NCI-H2171 (cell line): ENCODE results near the gene MAGIX.

ENCODE experiments used
- DNase-seq: peaks from one replicate; lab custom pipeline; 2025; lab: John Stamatoyannopoulos, UW

The MAGIX gene

DNA sequence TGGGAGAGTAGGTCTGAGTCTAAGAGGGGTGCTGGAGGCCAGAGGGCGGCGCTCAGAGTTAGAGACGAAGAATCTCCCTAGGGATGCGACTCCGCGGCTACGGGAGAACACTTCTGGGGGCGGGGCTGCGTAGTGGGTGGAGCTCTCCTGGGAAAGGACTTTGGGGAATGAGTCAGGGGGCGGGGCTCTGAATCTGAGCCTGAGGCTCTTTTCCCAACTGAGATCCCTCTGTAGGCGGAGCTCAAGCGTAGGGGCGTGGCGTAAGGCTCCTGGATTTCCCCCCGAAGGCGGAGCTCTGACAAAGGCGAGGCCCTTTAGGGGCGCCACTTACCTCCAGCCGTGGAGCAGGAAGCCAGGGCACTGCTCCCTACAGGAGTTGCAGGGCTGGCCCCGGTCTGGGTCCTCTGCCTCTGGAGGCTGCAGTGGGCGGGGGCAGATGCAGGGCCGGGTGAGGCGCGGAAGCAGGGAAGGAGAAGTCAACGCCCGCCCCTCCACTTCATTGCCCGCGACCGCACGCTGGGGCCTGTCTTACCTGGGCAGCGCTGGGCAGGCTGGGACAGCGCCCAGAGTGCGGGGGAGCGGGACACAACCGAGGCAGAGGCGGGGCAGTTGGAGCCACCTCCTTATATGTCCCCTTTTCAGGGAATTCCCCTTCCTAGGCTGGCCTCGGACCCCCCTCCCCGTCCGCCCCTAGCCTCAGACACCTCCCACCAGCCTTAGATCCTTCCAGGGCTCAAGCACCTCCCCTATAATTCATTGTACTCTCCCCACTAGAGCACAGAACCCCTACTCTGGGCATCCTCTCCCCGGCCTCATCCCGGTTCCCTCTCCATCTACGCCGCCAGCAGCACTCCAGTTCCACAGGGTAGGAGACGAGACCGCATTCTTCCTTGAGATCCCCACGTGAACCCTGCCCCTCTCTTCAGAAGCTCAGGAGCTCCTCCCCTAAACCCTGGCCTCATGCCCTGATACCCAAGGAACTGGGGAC, 22.0 kb downstream of the MAGIX start:
- peak; percentile 87 for DNase-seq

DNA sequence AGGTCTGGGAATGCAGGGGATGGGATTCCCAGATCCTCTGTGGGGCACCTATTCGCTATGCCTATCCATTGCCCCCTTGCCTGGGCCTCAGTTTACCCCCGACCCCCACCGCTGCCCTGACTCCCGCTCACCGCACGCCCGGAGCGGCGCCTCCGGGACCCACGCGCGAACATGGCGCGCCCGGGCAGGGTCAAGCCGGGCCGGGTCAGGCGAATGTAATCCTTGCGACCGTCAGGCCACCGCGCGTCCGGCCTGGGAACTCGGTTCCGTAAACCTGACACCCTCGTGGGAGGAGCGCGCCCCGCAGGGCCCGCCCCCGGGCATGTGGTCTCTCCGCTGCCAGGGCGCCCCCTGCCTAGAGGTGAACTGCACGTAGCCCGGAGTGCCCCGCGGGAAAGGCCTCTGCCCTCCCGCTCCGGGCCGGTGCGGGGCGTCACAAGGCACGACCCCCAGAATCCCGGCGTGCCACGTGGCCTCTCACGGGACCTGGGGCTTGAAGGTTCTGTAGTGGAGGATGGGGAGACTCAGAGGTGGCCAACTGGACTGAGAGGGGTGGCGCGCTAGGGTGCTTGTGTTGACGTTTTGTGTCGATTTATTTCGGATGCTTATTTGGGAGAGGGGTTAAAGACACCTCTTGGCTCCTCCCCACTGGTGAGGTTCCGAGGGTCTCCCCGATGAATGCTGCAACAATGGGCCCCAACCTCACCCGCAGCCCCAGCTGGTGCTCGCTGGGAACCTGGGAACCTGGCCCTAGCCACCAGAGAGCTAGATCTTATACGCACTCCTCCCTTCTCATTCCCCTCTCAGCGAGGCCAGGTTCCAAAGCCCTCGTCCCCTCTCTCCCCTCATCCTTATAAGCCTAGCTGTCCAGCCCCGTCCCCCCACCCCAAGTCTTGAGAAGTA, 23.8 kb downstream of the MAGIX start, which contains the start of gene PRICKLE3:
TSS of gene PRICKLE3 (minus strand) at position 249 of the 903 bp plus-strand sequence. CDS start at position 173, 76 bp downstream.
- peak; percentile 43 for DNase-seq

DNA sequence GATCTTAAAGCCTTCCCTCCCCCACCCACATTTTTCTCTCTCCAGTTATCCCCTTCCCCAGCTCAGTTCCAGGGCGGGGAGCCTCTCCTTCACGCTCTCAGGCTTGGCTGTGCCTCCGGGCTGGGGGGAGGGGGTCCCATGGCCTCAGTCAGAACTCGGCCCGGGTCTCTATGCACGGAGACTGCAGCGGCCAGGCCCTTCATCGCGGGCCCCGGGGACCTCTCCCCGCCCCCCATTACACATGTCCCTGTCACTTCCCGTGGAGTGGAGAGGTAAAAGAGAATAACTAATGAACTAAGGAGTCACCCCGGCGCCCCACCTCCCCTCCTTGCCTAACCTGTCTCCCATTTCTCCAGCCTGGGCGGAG, 24.5 kb downstream of the MAGIX start:
- DNase-seq = no peak

DNA sequence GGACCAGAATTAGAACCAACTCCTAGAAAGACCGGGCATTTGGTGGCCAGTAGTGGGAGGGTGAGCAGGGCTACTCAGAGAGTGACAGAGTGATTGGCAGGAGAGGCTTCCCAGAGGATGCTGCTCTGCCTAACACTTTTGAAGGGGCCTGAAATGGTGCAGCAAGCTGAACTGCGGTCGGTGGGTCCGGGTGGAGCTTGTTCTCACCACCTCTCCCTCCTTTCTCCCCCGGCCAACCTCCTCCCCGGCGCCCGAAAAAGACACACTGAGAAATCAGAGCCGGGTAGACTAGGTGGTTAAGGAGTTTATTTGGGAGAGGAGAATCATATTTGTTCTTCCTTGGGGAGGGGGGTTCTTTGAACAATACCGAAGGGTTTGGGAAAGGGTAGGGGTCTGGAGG, 25.0 kb downstream of the MAGIX start:
- DNase-seq = no peak

- no peak for DNase-seq
Measured at GRCh38 chrX:49188468-49189076, 26.0 kb downstream of the MAGIX start.

- no peak for DNase-seq
Measured at GRCh38 chrX:49189606-49190005, 27.0 kb downstream of the MAGIX start.

DNA sequence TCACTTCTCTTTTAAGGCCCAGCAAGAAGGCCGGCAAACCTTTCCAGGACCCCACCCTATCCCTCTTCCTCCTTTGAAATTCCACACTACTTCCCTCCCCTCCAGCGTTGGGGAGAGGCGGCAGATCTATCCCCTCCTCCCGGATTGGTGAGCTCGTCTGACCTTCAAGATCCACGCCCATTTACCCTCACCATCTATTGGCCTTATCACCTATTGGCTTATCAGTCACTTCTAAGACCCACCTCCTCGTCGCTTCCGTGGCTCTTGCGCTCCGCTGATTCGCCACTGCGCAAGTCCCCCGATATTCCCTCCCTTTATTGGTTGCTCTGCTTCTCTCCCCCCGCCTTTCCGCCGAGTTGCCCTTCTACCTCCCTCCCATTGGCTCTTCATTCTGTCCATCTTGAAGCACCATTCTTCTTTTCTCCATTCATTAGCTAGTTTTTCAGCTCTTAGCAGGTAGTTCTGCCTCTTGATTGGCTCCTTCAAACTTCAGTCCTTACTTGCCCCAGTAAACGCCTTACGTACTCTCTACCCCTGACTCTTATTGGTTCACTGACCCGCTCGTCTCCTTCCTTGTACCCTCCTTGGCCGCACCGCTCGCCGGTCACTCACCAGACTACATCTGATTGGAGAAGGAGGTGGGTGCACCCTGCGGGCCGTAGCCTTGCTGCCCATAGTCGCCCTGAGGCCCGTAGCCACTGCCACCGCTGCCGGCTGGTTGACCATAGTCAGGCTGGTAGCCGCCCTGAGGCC, 28.4 kb downstream of the MAGIX start:
- DNase-seq = peak; percentile 88

GRCh38 chrX:49191574-49192011, 29.0 kb downstream of the MAGIX start:
- no peak for DNase-seq

- no peak for DNase-seq
Measured at GRCh38 chrX:49192722-49193328, 30.3 kb downstream of the MAGIX start.

GRCh38 chrX:49193542-49193964, 31.0 kb downstream of the MAGIX start:
- DNase-seq = no peak

- DNase-seq = no peak
Measured at GRCh38 chrX:49197543-49198087, 35.1 kb downstream of the MAGIX start.

GRCh38 chrX:49198540-49199314, 36.2 kb downstream of the MAGIX start:
- DNase-seq = no peak

GRCh38 chrX:49199315-49199595, 36.7 kb downstream of the MAGIX start:
- DNase-seq = no peak

DNA sequence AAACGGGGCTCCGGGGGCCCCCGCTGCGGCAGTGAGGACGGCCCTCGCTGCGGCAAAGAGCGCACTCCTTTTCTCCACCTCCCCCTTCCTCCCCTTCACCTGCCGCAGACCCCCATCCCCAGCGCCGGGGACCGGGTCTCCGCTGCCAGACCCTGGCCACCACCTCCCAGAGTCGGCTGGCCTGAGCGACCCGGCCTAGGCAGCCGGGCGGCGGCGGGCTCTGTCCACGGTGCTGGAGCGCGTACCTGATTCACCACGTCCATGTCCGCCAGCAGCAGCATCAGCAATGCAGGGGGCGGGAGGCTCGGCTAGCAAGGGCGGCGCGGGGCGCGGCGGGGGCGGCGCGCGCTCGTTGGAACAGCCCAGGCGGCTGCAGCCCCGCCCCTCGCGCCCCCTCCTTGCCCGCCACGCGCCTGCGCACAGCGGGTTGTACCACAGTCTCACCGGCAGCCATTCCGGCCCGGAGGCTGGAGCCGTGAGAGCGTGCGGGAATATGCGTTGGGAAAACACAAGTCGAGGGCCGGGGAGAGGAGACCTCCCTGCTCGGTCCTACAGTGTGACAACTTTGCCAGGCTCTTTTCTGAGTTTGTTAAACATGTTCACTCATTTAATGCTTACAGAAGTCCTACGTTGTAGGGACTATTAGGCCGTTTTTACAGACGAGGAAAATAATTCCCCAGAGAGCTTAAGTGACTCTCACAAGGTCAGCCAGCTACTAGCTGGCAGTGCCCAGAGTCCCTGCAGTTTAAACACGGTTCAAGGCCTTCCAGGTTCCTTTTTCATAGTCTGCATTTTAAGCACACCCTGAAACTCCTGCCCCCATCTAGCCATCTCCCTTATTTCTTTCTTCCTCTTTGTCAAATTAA, 37.6 kb downstream of the MAGIX start, which contains the start of gene SYP:
TSS of gene SYP (minus strand) at position 288 of the 866 bp plus-strand sequence. CDS start at position 281, 7 bp downstream.
- DNase-seq = peak; percentile 73

DNA sequence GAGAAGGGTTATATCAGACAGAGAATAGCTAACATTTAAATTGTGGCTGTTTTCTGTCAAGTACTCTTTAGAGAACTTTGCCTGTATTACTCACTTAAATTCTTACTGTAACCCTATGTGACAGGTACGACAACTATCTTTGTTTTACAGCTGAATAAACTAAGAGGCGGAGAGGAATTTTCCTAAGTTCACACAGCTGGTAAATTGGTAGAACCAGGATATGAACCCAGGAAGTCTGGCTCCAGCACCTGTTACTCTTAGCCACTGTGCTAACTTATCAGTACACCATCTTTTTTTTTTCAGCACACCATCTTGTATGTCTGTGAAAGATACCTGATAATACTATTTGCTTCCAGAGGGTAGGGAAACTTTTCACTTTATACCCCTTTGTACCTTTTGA, 39.5 kb downstream of the MAGIX start:
- no peak for DNase-seq

- DNase-seq = no peak
Measured at GRCh38 chrX:49203536-49203935, 41.0 kb downstream of the MAGIX start.

DNA sequence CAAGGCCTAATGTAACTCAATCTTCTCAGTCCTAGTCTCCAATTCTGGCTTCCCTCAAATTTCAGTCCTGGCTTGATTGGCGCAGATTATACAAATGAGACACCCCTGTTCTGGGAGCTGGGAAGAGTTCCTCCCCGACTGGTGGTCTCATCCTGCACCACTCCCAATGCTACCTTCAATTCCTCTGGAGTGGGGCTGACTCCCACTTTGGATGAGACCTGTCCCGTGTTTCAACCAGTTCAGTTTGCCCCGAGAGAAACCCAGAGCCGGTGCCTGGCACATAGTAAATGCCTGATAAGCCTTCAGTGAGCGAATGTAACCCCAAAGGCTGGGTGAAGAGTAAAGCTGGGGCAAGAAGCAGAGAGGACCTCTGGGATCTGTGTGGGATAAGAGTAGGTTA, 41.5 kb downstream of the MAGIX start:
- no peak for DNase-seq

DNA sequence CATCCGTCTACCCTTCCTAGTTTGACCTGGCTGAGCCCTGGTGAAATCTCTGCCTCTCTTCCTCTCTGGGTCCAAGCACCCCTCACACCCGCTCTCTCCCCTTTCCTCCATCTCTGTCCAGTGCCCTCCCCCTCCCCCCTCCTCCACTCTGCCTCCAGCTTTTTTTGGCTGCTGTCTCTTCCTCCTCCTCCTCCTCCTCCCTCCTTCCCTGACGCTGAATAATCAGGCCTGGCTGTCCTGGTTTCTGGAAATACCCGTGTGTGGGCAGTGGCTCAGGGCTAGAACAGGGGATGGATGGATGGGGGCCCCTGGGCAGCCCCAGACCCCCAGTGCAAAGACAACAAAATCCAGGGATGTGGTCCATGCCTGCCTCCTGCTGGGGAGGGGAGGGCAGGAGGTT, 42.2 kb downstream of the MAGIX start:
- DNase-seq = no peak

GRCh38 chrX:49205443-49205842, 42.9 kb downstream of the MAGIX start:
- no peak for DNase-seq
